NCI-H2227 (cell line): Measurements from ENCODE around the gene MCFD2.
"Not testable (repeated sequence)": the region's sequence is repeated elsewhere in the genome, so short reads cannot be mapped to it uniquely, and the experiment has no call there.

Source experiments
- DNase-seq: peaks from one replicate; lab custom pipeline; 2025; ENCODE audit not compliant: unreplicated experiment; lab: John Stamatoyannopoulos, UW

MCFD2 gene

DNA sequence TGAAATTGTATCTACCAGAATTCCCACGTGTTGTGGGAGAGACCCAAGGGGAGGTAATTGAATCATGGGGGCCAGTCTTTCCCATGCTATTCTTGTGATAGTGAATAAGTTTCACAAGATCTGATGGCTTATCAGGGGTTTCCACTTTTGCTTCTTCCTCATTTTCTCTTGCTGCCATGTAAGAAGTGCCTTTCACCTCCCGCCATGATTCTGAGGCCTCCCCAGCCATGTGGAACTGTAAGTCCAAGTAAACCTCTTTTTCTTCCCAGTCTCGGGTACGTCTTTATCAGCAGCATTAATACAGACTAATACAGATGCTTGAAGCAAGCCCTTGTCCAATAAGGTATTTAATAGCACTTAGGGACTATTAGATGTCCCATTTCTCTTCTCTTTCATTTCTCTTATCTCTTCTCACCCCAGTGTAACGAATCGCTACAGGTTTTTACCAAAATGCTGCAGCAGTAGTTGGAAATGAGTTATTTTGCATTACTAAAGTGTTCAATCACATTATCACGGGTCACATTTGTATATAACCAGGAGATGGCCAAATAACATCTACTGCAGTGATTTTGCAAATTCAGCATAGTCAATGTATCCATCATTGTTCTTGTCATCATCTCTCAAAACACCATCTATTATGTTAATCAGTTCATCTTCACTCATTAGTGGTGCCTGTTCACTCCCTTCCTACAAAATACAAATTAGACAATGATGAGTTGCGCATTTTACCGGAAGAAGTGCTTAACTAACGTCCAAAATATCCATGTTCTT is 10.5 kb downstream of the MCFD2 start:
- not testable (repeated sequence) for DNase-seq

GRCh38 chr2:46902980-46903379 is 12.6 kb downstream of the MCFD2 start:
- not testable (repeated sequence) for DNase-seq

DNA sequence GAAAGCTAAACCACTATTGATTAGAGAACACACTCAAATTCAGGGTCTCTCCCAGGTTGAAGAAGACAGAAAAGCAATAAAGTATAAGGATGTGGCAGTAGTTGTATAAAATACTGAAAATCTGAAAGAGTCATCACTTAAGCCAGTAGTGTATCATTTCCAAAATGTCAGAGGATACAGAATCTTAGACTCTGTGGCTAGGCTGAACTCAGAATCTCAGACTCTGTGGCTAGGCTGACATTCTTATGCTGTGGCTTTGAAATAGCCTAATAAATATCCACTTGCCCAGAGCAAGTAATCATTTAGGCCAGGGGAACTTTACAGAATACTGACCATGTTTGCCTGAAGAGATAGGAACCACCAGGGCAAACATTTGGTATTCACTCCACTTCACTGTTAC is 13.1 kb downstream of the MCFD2 start:
- no peak for DNase-seq

DNA sequence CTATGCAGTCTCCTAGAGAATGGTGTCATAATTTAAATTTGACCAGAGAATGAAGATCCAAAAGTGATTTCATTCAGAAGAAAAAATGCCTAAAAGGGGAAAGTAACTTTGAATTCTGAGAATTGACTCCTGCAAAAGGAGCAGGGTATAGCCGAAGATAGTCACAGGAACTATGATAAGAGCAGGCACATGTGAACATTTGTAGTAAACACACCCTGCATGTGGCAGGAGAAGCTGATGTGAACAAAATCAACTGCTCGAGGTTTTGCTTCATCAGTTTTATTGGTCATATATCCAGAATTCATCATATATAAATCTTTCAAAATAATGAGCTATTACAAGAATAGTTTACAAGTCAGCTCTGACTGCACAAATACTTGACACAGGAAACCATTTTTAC is 14.0 kb downstream of the MCFD2 start:
- no peak for DNase-seq

- no peak for DNase-seq
These were observed 15.2 kb downstream of the MCFD2 start for GRCh38 chr2:46900381-46900780.

- no peak for DNase-seq
These were observed 16.6 kb downstream of the MCFD2 start for GRCh38 chr2:46899053-46899452.

DNA sequence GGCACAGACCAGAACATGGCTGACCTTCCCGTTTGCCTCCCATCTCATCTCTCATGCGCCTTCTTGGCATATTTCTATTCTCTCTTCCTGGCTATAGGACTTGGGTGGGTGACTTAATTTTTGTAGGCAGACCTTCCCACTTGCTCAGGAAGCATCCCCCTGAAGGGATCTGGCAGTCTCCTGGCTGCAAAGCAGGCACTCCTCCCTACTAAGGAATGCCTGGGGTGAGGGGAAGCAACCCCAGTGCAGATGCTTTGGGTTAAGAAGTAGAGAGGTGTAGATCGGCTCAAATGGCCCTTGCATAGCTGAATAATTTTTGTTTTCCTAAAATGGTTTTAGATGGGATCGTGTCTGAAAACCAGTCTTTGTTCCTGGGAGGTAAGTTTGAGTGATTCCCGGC is 17.6 kb downstream of the MCFD2 start:
- no peak for DNase-seq

- DNase-seq: no peak
These were observed 22.2 kb downstream of the MCFD2 start for GRCh38 chr2:46893269-46893939.

- DNase-seq: no peak
These were observed 23.6 kb downstream of the MCFD2 start for GRCh38 chr2:46891956-46892553.

DNA sequence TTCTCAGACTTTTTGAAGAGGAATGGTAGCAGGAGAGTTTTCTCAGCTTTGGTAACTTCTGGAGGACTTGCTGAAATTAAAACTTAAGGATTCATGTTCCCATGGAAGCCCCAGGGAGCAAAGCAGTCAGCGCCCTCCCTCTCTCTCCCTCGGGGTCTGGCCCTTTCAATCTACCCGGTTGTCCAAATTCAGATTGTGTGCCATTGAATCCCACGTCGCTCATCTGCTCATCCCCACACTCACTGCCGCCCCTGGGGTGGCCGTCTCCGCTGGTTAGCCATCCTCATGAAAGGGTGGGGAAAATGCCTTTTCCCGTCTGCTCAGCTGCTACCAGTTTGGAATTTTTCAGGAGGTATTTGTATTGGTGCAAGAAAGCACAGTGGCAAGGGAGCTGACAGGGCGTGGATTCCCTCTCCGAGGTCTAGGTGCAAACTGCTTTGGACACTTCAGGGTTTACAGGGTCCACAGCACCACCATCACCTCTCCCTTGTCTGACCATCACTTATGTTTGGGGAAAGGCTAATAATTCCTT is 27.1 kb downstream of the MCFD2 start:
- DNase-seq: no peak

GRCh38 chr2:46887028-46887885 is 28.3 kb downstream of the MCFD2 start:
- no peak for DNase-seq

DNA sequence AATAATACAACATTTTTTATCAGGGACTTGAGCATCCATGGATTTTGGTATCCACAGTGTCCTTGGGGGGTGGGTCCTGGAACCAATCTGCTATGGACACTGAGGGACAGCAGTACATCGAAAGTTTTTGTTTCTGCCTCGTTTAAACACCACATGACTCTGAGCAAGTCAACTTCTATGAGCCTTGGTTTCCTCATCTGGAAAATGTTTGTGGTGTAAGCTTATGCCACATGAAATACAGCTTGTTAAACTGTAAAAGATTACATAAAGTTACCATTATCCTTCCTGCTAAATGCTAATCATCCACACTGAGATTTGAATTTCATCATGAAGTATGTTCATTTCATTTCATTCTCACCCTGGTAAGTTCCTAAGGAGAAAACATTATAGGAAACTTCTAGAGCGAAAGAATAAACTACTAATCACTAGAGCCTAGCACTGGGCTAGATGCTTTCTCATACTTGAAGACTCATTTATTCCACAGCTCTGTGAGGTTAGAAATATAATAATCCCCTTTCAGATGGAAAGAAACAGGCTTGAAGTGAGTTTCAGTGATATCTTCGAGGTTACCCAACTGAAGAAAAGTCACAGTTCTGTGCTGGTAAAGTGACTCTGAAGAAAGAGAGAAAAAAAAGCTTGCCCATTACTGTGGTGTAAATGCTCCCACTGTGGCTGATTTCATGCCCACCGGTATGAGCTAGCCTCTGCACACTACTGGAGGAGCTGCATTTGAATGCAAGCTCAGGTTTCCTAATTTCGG is 29.2 kb downstream of the MCFD2 start:
- no peak for DNase-seq

GRCh38 chr2:46885376-46885775 is 30.2 kb downstream of the MCFD2 start:
- DNase-seq: no peak

GRCh38 chr2:46879511-46879910 is 36.1 kb downstream of the MCFD2 start:
- DNase-seq: no peak

DNA sequence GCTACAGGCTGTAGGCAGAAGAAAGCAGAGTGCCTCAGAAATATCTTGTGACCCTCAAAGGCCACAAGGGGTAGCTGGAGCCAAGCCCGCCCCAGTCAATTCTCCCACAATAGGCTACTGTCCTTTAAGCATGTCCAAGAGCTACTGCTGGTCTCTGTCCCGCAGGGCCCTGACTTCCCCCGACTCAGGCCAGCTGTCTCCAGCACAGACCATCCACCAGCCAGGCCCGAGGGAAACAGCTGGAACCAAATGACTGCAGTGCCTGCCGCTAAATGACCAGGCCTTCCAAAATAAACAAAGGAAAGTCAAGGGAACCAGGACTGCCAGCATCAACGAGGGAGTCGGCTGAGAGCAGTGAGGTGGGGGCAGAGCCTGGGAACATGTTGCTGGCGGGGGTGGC is 36.7 kb downstream of the MCFD2 start:
- no peak for DNase-seq

GRCh38 chr2:46878240-46878877 is 37.2 kb downstream of the MCFD2 start:
- no peak for DNase-seq

- no peak for DNase-seq
These were observed 37.9 kb downstream of the MCFD2 start for GRCh38 chr2:46877619-46878113.

GRCh38 chr2:46876741-46877384 is 38.7 kb downstream of the MCFD2 start:
- peak; percentile 75 for DNase-seq
